ENCODE data around the gene C12orf60.

Gene C12orf60

DNA sequence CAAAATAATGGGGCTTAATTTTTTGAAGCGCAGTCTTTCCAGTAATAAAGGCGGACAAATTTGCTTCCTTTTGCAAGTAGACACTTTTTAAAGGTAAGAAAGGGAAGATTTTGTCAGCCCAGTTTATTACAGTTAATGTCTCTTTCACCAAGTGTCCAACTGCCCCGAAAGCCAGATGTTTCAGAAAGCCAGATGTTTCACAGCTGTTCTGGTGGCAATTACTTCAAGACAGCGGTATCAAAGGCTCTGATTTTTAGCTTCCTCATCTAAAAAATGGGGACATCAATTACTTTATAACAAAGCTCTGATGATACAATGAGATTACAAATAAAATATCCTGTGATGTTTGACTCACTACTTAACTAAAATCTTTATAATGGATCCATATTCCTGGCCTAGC, 1.2 kb upstream of the C12orf60 start:
- no peak for TF ChIP-seq TCF12 (IDR thresholded peaks at IDR 0.05; ENCODE audit: low read depth)
- TF ChIP-seq EGR1 (IDR thresholded peaks at IDR 0.05), result no peak
- TF ChIP-seq, protein P1, sequence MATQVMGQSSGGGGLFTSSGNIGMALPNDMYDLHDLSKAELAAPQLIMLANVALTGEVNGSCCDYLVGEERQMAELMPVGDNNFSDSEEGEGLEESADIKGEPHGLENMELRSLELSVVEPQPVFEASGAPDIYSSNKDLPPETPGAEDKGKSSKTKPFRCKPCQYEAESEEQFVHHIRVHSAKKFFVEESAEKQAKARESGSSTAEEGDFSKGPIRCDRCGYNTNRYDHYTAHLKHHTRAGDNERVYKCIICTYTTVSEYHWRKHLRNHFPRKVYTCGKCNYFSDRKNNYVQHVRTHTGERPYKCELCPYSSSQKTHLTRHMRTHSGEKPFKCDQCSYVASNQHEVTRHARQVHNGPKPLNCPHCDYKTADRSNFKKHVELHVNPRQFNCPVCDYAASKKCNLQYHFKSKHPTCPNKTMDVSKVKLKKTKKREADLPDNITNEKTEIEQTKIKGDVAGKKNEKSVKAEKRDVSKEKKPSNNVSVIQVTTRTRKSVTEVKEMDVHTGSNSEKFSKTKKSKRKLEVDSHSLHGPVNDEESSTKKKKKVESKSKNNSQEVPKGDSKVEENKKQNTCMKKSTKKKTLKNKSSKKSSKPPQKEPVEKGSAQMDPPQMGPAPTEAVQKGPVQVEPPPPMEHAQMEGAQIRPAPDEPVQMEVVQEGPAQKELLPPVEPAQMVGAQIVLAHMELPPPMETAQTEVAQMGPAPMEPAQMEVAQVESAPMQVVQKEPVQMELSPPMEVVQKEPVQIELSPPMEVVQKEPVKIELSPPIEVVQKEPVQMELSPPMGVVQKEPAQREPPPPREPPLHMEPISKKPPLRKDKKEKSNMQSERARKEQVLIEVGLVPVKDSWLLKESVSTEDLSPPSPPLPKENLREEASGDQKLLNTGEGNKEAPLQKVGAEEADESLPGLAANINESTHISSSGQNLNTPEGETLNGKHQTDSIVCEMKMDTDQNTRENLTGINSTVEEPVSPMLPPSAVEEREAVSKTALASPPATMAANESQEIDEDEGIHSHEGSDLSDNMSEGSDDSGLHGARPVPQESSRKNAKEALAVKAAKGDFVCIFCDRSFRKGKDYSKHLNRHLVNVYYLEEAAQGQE (IDR thresholded peaks at IDR 0.05; ENCODE audit: low read depth), result no peak
- no peak for TF ChIP-seq YY1 (IDR thresholded peaks at IDR 0.05; ENCODE audit: low read depth)
- no peak for TF ChIP-seq CEBPB (IDR thresholded peaks at IDR 0.05)
- no peak for TF ChIP-seq EP300 (IDR thresholded peaks at IDR 0.05; ENCODE audit: borderline replicate concordance)
- TF ChIP-seq NFIC (IDR thresholded peaks at IDR 0.05), result no peak
- TF ChIP-seq RAD21 (IDR thresholded peaks at IDR 0.05; ENCODE audit: low read depth), result no peak
- TF ChIP-seq, protein P2, sequence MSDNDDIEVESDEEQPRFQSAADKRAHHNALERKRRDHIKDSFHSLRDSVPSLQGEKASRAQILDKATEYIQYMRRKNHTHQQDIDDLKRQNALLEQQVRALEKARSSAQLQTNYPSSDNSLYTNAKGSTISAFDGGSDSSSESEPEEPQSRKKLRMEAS (IDR thresholded peaks at IDR 0.05), result no peak
- no peak for TF ChIP-seq TEAD4 (IDR thresholded peaks at IDR 0.05)
- TF ChIP-seq TAF1 (IDR thresholded peaks at IDR 0.05; ENCODE audit: low read depth), result no peak
- TF ChIP-seq CREB1 (IDR thresholded peaks at IDR 0.05; ENCODE audit: low read depth), result no peak
- TF ChIP-seq, protein P3, sequence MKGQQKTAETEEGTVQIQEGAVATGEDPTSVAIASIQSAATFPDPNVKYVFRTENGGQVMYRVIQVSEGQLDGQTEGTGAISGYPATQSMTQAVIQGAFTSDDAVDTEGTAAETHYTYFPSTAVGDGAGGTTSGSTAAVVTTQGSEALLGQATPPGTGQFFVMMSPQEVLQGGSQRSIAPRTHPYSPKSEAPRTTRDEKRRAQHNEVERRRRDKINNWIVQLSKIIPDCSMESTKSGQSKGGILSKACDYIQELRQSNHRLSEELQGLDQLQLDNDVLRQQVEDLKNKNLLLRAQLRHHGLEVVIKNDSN (IDR thresholded peaks at IDR 0.05), result no peak
- TF ChIP-seq ZBTB7A (IDR thresholded peaks at IDR 0.05; ENCODE audit: low read depth), result no peak

DNA sequence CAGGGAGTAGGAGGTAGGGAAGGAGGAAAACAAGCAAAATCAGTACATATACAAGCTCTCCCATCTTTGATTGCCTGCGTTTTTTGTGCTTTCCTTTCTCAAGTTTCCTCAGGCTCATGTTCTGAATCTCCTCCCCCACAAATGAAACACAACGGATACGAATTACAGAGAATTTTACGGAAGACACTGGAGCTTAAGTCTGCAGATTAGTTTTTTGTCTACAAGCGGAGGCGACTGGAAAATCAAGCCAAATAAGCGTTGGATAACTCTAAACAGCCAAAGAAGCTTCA, 804 bp upstream of the C12orf60 start:
- no peak for TF ChIP-seq TEAD4 (IDR thresholded peaks at IDR 0.05)

DNA sequence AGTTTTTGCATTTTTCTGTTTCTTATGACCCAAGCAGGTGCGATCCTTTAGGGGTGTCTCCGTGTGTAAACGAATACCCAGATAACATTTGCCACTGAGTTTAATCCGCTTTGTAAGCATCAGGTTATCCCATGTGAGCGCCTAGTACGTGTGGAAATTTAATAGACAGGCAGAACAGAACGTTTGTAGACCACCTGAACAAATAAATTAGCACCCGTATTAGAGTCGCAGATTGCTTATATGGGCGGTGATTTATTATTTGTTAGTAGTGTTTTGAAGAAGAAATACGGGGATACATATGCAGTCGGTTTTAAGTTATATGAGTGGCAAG, 325 bp downstream of the C12orf60 start:
- TF ChIP-seq FOXM1 (IDR thresholded peaks at IDR 0.05; ENCODE audit: borderline replicate concordance, low read depth) (peak; percentile 24; the same call in 1 of the 2 replicates), NFIC (IDR thresholded peaks at IDR 0.05) (no peak)
- TF ChIP-seq, protein P2 (IDR thresholded peaks at IDR 0.05), result no peak

DNA sequence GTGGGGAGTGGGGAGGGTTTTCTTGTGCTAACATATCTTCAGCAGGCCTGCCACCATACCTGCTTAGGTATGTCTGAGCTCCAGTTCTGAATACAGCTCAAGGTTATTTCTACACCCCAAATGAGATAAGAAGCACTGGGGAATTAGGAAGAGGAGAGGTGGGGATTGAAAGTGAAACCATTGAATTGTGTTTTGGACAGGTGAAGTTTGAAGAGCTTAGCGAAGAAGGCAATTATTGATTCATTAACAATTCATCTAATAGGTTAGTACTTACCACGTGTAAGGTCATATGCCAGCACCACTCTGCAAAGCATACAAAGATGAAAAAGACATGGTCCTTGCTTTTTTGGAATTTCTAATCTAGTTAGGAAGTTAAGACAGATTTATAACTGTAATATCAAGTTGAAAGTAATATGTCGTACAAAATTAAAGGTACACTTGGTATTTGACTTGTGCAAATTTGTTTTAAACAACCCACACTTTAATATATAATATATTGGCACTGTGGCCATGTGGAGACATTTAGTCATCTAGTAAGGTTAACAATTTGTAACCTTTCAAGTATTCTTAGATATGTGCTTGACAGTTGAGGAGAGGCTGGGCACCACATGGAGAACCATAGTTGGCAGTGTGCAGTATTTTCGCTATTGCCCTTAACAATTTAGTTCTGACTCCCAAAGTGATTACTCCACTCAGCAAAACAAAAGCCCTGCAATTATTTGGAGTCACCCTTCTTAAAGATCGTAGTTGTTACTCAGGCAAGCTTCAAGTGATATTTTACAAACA, 6.9 kb downstream of the C12orf60 start:
- TF ChIP-seq EGR1 (IDR thresholded peaks at IDR 0.05) (no peak), CREB1 (IDR thresholded peaks at IDR 0.05; ENCODE audit: low read depth) (no peak), YY1 (IDR thresholded peaks at IDR 0.05; ENCODE audit: low read depth) (no peak), EP300 (IDR thresholded peaks at IDR 0.05; ENCODE audit: borderline replicate concordance) (no peak), TAF1 (IDR thresholded peaks at IDR 0.05; ENCODE audit: low read depth) (no peak)

DNA sequence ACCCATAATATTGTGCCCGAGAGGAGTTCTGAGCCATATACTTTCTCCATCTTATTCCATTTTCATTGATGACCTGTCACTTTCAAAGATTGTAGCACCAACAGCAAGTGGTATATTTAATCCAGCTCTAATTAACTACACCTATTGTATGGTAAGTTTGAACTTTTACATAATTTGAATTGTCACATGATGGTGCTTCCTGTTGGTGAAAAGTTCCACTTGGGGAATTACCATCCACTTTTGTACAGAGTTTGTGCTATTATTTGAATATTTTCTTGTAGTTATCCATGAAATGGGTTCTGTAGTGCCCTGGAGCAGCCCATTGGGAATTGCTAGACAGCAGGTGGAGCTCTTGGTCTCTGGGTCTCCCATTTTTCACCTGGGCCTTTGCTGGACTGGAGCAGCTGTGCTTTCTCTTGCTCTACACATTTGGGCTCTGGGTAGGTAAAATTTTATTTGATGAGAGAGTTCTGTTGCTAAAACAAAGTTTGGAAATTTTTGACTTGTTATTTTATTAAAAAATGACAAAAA, 7.5 kb downstream of the C12orf60 start:
- TF ChIP-seq CEBPB (IDR thresholded peaks at IDR 0.05) (no peak), ZBTB7A (IDR thresholded peaks at IDR 0.05; ENCODE audit: low read depth) (no peak), NFIC (IDR thresholded peaks at IDR 0.05) (no peak), EP300 (IDR thresholded peaks at IDR 0.05; ENCODE audit: borderline replicate concordance) (no peak), RAD21 (IDR thresholded peaks at IDR 0.05; ENCODE audit: low read depth) (peak; percentile 59)
- TF ChIP-seq, protein P3 (IDR thresholded peaks at IDR 0.05), result no peak
- TF ChIP-seq, protein P1 (IDR thresholded peaks at IDR 0.05; ENCODE audit: low read depth), result no peak

DNA sequence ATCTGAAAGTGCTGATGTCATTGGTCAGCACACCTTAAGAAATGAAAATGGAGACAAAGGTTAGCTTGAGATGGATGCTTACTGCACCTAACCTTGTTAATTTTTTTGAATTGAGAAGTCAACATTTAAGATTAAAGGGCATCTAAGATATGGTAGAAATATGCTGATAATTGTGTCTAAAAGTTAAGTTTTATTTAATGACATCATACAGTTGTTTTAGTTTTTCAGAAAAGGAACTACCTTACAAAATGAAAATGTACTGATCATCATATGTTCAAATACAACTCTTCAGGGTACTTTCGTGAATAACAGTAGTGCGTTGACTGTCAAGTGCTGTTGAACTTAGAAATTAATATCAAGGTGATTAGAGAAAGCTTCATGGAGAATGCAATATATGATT, 8.0 kb downstream of the C12orf60 start:
- TF ChIP-seq RAD21 (IDR thresholded peaks at IDR 0.05; ENCODE audit: low read depth) (no peak), TEAD4 (IDR thresholded peaks at IDR 0.05) (no peak), FOXM1 (IDR thresholded peaks at IDR 0.05; ENCODE audit: borderline replicate concordance, low read depth) (no peak), EP300 (IDR thresholded peaks at IDR 0.05; ENCODE audit: borderline replicate concordance) (no peak), TCF12 (IDR thresholded peaks at IDR 0.05; ENCODE audit: low read depth) (no peak), TAF1 (IDR thresholded peaks at IDR 0.05; ENCODE audit: low read depth) (no peak), ZBTB7A (IDR thresholded peaks at IDR 0.05; ENCODE audit: low read depth) (no peak), NFIC (IDR thresholded peaks at IDR 0.05) (no peak)
- TF ChIP-seq, protein P3 (IDR thresholded peaks at IDR 0.05), result no peak
- TF ChIP-seq, protein P2 (IDR thresholded peaks at IDR 0.05), result no peak

All from Ishikawa (cell line).